ENCODE measurements around the gene FAT1.
"Not testable (repeated sequence)": the region's sequence is repeated elsewhere in the genome, so short reads cannot be mapped to it uniquely, and the experiment has no call there.

GRCh38 chr4:186756550-186756949, 32.9 kb upstream of the FAT1 start:
- TF ChIP-seq CTCF (conservative IDR thresholded peaks at IDR 0.05; ENCODE audit: low read depth, low read length); EZH2 (IDR thresholded peaks at IDR 0.05; ENCODE audit: borderline replicate concordance, low read depth, low read length, poor library complexity, severe bottlenecking): not testable (repeated sequence)

Data from A673 (cell line).